T1000 (cell line): ENCODE data around the gene IQCE.
"Not testable (repeated sequence)": the region's sequence is repeated elsewhere in the genome, so short reads cannot be mapped to it uniquely, and the experiment has no call there.

Experiments
- DNase-seq: peaks from one replicate; lab custom pipeline; 2025; ENCODE audit warnings: mixed read lengths; lab: John Stamatoyannopoulos, UW

IQCE gene

DNA sequence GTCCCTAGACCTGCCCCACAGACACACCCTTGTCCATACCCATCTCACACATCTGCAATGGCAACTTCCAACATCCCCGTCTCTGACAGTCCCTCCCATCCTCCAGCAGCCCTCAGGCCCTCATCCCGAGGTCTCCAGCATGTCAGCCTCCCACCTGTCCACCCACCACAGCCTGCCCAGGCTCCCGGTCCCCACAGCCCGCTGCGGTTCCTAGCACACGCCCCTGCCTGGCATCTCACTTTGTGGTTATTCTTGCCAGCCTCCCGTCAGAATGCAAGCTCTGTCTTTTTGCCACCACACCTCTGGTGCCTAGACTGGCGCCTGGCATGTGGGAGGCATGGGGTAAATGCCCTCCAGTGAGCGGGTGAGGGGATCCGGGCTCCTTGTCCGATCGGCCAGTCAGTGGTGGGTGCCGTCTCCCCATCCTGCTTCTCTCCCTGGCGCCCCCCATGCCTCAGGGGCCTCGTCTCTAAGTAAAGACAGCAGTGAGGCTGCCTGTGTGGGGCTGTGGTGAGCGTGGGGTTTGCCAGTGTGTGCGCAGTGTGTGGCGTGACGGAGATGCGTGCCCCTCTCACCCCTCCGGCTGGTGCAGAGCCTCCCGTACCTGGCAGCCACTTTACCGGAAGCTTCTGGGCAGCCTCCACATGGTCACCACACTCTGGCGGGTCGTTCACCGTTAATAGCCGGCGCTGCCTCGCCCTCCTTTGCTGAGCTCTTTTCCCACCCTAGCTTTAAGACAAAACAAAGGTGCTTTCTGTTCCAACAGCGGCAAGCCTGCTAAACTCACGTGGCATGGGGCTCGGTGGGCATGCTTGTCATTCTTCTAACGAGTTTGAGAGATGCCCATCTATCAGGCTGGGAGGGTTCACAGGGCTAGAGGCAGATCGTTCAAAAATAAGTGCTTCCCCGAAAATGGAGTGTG lies 44.5 kb downstream of the IQCE start:
- DNase-seq, result no peak

DNA sequence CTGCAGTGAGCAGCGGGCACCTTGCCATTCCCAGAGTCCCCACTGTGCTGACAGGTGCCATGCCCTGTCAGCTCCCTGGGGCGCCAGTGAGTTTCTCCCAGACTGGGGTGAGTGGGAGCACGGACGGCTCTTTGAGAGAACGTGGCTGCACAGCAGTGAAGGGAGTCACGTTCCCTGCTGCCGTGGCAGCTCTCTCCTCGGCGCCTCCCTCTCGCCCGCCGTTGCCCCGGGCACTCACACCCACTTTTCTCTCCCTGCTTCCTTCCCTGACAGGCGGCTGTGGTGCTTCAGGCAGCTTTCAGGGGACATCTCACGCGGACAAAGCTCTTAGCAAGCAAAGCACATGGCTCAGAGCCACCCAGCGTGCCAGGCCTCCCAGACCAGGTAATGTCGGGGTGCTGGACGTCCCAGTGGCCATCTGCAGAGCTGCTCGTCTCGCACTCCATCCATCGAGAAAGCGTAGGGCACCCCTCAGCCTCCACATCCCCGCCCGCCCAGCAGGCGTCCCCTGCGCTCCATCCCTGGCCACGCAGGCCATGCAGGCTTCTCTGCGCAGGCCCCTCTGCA lies 45.9 kb downstream of the IQCE start:
- no peak for DNase-seq

DNA sequence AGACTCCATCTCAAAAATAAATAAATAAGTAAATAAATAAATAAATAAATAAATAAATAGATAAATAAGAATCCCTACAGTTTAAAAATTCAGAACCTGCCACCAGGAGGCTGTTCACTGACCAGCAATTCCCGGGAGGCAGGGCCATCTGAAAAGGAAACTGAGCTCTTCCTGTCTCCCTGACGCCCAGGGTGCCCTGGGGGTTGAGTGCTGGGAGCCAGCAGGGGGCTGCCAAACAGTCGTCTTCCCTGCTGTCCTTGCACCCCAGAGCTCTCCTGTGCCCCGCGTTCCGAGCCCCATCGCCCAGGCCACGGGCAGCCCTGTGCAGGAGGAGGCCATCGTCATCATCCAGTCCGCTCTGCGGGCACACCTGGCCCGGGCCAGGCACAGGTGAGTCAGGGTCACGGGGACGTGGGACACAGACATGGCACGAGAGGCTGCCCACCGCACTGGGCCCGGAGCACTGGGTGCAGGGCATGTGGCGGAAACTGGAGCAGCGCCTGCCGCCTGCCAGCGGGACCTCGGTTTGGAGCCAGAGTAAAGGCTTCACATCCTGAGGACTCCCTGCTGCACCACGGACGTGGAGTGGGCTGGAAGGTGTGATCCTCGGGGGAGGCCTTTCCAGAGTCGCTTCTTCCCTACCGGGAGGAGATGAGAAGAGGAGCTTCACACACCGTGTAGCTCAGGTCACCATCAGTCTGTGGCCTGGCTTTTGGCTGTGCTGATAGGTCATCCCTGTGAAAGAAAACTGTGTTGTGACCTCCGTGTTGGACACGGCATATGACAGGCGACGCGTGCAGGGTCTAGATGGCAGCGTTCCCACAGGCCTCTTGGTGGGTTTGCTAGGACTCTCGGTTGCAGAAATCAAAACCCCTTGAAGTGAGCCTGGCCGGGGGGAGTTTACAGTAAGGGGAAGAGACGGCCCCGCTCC lies 47.1 kb downstream of the IQCE start:
- DNase-seq, result no peak

DNA sequence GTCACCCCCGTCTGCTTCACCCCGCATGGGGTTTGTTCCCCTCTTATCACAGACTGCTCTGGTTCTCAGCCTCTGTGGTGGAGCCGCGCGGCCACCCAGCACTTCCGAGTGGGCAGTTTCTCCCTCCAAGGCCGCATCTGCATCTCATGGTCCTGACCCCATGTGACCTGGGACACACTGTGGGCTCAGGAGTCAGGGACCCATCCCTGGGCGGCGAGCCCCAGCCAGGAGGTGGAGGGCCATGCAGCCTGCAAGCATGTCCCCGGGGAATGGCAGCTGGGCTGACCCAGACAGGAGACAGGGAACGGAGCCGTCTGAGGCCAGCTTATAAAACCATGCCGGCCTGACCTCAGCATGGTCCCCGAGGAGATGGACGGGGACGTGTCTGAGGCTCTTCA lies 47.8 kb downstream of the IQCE start:
- DNase-seq, result no peak

DNA sequence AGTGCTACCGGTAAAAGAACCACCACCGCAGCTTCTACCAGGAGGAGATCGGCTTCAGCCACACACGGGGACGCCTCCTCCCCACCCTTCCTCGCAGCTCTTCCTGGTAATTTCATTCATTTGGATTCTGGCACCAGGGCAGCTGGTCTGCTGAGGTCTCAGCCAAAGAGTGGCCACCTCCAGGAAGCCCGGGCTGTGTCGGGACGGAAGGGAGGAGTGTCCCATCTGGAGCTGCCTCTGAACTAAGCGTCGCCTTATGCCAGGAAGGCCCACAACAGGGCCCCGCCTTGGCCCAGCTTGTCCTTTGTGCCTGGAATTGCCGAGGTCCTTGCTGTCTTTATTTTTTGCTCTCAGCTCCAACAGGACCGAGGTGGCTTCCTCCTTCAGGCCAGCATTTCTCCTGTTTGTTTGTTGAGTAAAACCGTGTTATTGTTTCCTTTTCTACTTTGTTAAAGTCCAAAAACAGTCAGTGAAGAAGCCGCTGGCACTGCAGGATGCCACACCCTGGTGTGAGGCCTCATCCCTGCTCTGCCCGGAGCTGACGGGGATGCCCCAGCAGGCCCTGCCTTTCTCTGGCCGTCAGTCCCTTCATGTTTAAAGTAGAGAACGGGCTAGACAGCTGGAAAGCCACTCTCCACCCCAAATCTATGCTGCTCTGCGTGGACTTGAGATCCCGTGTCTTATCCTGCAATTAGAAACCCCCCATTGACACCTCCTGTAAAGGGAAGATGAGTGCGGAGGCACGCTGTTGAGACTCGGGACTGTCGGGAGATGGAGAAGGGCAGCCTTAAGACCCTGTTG lies 48.5 kb downstream of the IQCE start:
- no peak for DNase-seq

DNA sequence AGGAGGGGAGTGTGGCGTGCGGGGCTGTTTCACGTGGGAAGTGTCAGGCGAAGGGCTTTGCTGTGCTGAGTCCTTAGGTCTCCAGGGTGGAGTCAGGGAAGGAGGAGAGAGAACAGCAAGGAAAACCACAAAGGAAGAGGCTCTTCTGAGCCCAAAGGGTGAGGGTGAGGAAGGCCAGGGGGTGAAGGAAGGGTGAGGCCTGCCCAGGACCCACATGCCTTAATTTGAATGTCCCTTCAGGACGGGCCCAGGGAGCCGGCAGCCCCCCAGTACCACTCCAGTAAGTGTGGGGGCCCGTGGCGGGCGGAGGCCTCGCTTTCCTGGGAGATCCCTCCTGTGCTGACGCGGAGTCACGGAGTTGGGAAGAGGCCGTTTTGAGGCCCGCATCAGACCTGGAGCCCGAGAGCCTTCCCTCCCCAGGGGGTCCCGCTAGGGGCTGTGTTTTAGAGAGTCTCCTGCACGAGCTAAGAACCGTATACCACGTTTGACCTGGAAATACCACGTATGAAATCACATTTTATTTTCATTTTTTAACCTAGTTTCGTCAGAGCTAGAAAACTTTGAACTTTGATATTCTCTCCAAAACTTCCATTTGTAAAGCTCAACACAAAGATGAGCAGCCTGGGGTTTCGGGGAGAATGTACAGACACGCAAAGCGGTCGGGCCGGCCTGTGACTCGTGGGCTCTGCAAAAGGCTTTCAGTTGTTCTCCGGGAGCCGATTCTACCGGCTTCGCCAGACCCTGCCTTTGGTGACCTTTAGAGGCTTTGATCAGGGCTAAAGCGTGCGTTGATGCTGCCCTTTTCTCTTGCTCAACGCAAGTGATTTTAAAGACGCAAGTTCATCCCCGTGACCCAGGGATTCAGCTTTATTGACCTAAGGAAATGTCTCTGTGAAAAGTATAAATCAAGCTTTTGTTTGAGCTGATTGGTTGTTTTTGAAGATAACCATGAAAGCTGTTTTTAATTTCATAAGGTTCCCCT lies 49.4 kb downstream of the IQCE start:
- DNase-seq, result no peak

DNA sequence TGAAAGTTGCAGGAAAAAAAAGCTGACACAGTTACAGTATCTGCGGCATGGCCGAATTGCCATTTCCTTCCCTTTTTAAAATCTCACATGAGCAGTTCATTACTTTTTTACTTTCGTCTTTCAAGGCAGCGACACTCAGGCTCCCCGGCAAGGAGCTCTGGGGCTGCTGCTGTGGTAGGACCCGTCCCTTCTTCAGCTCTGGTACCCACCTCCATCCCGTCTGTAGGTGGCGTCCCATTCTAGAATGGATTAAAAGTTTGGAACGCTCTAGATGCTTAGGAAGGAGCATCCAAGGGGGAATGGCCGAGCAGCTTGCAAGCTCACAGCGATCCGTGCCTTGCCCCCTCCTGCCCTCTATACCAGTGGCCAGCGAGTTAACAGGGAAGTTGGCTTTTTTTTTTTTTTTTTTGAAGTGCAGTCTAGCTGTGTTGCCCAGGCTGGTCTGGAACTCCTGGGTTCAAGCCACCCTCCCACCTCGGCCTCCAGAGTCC lies 50.2 kb downstream of the IQCE start:
- DNase-seq, result no peak

DNA sequence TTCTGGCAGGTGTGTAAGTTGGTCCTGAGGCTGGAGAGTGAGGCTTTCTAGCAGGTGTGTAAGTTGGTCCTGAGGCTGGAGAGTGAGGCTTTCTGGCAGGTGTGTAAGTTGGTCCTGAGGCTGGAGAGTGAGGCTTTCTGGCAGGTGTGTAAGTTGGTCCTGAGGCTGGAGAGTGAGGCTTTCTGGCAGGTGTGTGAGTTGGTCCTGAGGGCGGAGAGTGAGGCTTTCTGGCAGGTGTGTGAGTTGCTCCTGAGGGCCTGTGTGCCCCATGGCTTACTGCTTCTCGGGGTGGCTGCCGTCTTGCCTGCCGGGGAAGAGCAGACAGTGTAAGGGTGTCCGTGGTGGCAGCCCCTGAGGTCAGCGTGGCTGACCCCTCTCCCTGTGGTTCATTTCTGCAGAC lies 50.9 kb downstream of the IQCE start:
- not testable (repeated sequence) for DNase-seq

DNA sequence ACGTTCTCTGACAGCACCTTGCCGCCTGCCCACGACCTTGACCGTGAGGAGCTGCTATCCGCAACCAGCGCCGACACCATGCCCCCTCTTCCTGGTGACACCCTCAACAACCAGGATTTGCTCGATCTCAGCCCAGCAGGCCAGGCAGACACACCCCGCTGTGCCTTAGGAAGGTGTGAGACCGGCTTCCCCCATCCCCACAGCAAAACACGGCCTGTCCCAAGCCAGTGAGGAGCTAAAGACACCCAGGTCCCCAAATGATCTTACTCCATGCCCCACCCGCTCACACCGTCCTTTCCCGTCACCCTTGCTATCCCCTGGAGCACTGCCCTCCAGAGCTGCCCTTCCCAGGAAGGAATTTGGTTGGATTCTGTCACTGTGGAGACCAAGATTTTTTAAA lies 51.7 kb downstream of the IQCE start:
- DNase-seq, result no peak

DNA sequence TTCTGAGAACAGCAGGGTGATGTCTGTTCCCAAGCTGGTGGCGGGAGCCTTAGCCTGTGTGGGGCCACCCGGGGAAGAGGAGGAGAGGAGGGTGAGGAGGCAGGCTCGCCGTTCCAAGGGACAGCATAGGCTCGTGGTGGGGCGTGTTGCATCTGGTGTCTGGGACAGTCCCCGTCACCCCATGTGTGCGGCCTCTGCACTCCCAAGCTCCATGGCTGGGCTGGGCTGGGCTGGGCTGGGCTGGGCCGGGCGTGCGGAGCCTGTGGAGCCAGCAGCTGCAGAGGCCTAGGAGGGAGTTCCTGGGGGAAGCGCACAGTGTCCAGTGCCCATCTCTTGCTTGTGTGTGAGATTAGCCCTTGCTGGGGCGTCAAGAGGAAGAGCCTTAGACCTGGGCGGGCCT lies 52.1 kb downstream of the IQCE start:
- no peak for DNase-seq

DNA sequence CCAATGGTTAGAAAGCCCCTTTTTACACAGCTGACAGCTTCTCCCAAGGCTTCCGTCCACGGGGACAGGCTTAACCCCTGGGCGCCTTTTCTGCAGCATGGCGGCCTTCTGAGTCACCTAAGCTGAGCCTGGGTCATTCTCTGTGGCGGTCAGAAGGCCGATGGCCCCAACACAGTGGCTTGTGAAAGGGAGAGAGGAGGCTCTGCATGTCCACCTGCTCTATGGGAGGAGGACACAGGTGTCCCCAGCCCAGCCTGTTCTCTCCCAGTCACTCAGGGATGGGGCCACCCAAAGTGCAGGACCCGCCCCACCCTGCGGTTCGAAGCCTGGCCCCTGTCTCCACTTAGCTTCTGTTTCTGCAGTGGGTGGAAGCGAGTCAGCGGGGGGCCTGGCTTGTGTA lies 52.6 kb downstream of the IQCE start:
- DNase-seq, result no peak

DNA sequence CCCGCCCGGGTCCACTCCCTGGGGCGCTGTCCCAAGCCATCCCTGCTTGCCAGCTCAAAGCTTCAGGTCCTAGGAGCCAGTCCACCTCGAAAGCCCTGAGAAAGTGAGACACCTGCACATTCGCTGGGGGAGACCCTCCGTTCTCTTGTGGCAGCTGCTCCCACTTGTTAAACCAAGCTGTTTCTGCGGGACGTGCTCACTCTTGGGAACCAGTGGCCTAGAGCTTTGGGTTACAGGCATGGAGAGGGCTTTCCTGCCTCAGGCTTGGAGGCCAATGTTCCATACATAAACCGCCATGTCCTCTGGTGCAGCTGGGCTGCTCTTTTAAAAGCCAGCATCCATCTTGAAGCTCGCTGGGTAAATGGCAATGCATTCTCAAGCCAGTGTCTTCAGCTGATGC lies 53.1 kb downstream of the IQCE start:
- no peak for DNase-seq

DNA sequence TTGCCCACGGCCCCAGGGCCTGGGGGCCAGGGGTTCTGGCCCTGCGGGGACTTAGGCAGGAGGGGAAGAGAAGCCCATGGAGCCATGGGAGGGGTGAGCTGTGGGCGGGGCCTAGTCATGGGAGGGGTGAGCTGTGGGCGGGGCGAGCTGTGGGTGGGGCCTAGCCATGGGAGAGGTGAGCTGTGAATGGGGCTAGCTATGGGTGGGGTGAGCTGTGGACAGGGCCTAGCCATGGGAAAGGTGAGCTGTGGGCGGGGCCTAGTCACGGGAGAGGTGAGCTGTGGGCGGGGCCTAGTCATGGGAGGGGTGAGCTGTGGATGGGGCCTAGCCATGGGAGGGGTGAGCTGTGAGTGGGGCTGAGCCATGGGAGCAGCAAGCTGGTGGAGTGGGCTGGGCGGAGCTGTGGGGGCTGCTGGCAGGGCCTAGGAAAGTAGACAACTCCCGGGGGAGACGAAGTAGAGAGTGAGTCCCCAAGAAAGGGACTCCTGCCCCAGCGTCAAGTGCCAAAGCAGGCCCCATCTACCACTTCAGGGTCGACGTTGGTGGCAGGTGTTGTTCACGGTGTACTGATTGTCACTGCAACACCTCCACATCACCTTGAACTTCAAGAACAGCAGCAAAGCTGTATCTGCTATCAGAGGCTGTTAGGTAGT lies 53.8 kb downstream of the IQCE start:
- DNase-seq, result no peak

DNA sequence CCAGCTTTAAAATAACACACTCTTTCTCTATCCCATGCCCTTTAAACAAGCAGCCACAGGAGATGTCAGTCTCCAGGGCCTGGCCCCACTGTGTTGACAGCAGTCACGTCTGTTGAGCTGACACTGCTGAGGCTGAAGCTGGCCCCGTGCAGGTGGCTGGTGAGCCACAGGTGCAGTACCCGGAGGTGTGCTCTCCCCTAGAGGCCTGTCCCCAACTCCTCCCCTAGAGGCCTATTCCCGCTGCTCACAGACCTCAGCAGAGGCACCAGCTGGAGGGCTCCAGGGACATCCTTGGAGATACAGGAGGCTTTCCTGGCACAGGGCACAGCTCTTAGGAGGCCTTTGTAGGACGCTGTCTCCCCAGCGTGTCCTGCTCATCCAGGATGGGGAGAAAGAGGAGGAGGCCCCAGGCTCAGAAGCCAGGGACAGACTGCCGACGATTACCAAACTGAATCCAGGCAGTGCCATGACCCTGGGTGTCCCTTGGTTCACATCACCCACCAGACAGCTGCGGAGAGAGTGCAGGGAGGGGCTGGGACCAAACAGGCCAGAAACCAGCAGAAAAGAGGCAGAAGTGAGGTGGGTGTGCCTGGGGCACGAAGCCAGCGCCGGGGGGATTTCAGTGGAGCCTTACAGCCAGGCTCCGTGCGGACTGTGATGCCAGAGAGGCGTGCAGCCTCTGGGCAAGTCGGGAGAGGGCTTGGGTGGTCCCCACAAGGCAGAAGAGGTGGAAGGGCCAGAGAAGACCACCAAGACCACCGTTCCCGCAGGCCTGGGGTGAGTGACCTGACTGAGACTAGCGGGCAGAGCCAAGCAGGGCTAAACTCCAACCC lies 54.5 kb downstream of the IQCE start:
- DNase-seq, result no peak

DNA sequence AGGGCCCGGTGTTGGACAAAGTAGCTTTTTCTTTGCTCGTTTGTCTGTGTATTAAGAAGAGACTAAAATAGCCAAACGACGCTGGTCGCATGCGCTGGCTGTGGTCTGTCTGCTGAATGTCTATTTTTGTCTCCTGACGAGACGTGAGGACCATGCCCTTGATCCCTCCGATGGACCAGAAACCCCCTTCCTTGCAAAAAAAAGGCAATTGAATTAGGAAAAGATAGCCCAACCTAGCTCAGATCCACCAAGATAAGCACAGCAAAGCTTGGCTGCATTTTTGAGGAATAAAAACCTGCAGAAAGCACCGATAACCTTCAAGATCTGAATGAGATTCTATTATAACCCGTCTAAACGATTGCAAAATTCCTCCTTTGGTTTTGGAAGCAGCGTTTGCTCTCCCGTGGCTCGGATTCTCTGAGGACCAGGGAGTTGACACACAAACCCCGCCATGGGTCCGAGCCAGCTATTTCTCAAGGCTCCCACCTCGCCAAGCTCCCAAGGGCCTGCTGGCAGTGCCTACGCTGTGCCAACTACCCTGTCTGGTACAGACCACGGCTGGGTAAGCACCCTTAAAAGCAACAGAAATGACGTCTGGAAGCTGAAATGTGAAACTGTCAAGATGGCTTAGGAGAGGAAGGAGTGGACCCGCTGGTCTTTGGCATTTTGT lies 55.3 kb downstream of the IQCE start:
- DNase-seq, result no peak

DNA sequence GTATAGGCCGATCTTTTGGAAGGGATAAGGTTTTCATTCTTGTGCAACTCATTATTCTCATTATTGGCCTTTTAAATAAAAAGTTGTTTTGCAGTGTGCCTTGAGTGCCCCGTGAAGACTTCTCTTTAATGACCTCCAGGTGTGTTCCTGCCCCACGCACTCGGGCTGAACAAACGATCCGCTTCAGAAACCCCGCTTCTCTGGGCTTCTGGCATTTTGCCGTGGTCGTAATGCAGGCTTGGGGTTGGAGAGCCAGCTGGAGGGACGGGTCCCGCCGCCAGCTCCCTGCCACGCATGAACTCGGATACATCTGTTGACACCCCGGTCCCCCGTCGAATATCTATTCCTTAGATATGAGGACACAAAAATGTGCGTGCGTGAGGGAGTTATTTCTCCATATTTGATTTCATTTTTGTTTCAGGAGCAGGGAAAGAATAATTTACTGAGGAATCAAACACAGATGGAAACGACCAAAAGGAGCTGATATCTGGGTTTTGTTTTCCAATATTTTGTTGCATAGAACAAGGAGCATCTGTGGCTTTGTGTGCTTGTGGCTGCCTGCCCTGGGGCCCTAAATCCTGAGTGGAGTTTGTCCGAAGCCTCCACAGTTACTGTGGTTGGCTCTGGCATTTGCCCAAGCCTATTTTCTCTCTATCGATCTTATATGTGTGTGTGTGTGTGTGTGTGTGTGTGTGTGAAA lies 56.0 kb downstream of the IQCE start:
- no peak for DNase-seq

DNA sequence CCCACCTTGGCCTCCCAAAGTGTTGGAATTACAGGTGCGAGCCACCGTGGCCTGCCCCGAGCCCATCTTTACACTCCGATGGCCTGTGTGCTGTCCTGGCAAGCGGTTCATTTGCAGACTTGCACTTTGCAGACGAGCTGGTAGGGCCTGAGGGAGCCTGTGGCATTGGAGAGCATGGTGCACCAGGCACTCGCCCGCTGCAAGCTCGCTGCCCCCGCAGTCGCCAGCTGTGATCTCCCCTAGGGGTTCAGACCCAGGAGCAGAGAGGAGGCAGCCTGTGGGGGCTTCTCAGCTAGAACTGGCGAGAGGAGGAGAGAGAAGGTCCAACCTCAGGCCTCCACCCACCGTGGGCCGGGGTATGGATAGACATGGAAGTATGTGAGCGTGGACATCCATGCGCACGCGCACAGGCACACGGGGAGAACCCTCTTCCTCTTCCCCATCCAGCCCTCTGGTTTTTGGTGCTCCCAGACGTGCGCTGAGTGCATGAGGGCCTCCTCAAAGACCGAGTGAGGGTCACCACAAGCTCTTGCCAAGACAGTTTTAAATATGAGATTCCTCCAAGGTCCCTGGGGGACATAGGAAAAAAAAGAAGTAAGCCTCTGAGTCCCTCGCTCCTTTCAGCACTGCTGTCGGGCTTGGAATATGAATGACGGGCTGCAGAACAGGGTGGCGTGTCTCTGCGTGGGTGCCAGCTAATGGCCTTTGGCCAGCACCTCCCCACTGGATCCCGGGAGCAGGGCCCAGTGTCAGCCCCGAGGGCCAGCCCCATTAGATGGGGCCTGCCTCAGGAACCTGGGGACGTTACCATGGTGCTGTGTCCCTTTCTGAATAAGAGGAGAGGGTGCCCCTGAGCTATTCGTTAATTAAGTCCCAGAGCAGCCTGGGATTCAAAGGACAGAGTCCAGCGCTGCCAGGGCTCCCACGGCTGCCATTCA lies 57.9 kb downstream of the IQCE start:
- DNase-seq, result no peak
